HFF-Myc (cell line): ENCODE measurements around the gene IL6ST.

Experiments used
- DNase-seq: peaks from one replicate; pipeline ENCODE4 v3.0.0-alpha.2; 2011; ENCODE audit warnings: low read depth; ENCODE audit errors: extremely low read depth
- H3K4me3 ChIP-seq: replicated peaks from 2 replicates; pipeline ENCODE4 v1.5.1; 2011; ENCODE audit warnings: low read depth, mild to moderate bottlenecking, control low read depth, low read length
- CTCF ChIP-seq: IDR thresholded peaks from 2 replicates; pipeline ENCODE4 v1.5.1; 2012; ENCODE audit warnings: mild to moderate bottlenecking, low read depth, low read length, control low read depth; ENCODE audit errors: missing control alignments

Gene IL6ST

GRCh38 chr5:55896663-55897062 lies 98.1 kb downstream of the IL6ST start:
- no peak for TF ChIP-seq CTCF
- H3K4me3 ChIP-seq = no peak overlapping the region
- DNase-seq = no peak

GRCh38 chr5:55896238-55896637 lies 98.5 kb downstream of the IL6ST start:
- no peak for TF ChIP-seq CTCF
- DNase-seq = no peak
- H3K4me3 ChIP-seq = no peak overlapping the region

- DNase-seq = no peak
- no peak for TF ChIP-seq CTCF
- H3K4me3 ChIP-seq = no peak overlapping the region
These were observed 99.4 kb downstream of the IL6ST start for GRCh38 chr5:55895346-55895745.

- TF ChIP-seq CTCF = no peak
- DNase-seq = no peak
- no peak overlapping the region for H3K4me3 ChIP-seq
These were observed 100.6 kb downstream of the IL6ST start for GRCh38 chr5:55894135-55894534.

GRCh38 chr5:55892479-55892878 lies 102.3 kb downstream of the IL6ST start:
- TF ChIP-seq CTCF = no peak
- DNase-seq = no peak
- H3K4me3 ChIP-seq = no peak overlapping the region

GRCh38 chr5:55888205-55888604 lies 106.6 kb downstream of the IL6ST start:
- no peak for TF ChIP-seq CTCF
- DNase-seq = no peak
- no peak overlapping the region for H3K4me3 ChIP-seq

GRCh38 chr5:55885359-55885758 lies 109.4 kb downstream of the IL6ST start:
- TF ChIP-seq CTCF = no peak
- H3K4me3 ChIP-seq = no peak overlapping the region
- no peak for DNase-seq
